NCI-H1105 treated with DMSO at 0.1 percent for 48 hours (cell line): ENCODE measurements around the gene NR2F1-AS1.

Source experiments
- DNase-seq: peaks from one replicate; lab custom pipeline; 2025; lab: John Stamatoyannopoulos, UW

The NR2F1-AS1 gene

GRCh38 chr5:93384995-93385394 is 196.0 kb downstream of the NR2F1-AS1 start:
- DNase-seq: no peak

GRCh38 chr5:93384026-93384425 is 197.0 kb downstream of the NR2F1-AS1 start:
- DNase-seq: no peak

- DNase-seq: no peak
These were observed 198.7 kb downstream of the NR2F1-AS1 start for GRCh38 chr5:93382188-93382825.

- no peak for DNase-seq
These were observed 200.0 kb downstream of the NR2F1-AS1 start for GRCh38 chr5:93381057-93381456.

GRCh38 chr5:93378073-93378472 is 202.9 kb downstream of the NR2F1-AS1 start:
- DNase-seq: peak; percentile 6

GRCh38 chr5:93371893-93372292 is 209.1 kb downstream of the NR2F1-AS1 start:
- no peak for DNase-seq

GRCh38 chr5:93364378-93364777 is 216.6 kb downstream of the NR2F1-AS1 start:
- no peak for DNase-seq

GRCh38 chr5:93360436-93361088 is 220.5 kb downstream of the NR2F1-AS1 start:
- DNase-seq: no peak

- DNase-seq: no peak
These were observed 221.1 kb downstream of the NR2F1-AS1 start for GRCh38 chr5:93359960-93360305.
